HG02571 (cell line): Measurements from ENCODE around the gene AGFG2.
"Not testable (repeated sequence)": the region's sequence is repeated elsewhere in the genome, so short reads cannot be mapped to it uniquely, and the experiment has no call there.

ENCODE experiments used
- ATAC-seq: cut with Tn5 transposase; IDR thresholded peaks from one replicate; pipeline ENCODE4 v1.9.1; 2021; ENCODE audit warnings: mild to moderate bottlenecking, moderate library complexity; ENCODE audit not compliant: unreplicated experiment

Gene AGFG2

DNA sequence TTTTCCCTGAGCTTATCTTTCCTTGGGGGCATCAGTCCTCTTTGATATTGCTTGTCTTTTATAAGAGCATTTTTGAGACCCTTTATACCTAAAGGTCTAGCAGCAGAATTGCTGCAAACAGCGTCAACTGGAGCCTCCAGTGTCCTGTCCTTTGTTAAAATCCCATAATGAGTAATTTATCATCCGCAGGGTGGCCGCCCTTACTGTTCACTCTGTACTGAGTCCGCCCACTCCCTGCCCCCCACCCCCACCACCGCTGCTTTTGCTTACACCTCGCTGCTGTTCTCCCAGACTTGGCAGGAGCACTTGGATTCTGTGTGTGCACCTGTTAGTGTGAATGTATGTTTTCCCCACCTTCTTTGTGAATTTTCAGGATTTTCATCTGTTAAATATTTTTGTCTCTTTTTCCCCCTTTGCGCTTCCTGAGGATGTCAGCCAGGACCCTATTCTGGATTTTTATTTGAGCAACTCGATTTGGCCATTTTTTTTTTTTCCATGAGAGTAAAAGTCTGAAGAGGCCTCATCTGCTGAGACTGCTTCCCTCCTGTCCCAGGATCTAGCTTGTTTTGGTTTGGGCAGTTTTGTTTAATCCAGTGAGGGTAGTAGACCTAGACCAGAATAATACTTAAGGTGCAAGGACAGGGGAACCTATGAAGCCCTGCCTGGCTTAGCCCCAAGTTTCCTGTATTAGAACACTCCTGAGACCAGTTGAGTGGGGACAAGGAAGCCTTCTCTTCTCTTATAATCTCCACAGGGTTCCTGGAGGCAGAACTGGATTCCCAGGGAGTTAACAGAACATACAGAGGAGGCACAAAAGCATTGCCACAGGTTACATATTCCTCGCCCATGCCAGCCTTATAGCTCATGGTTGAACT lies 8.2 kb downstream of the AGFG2 start:
- no peak for ATAC-seq

GRCh38 chr7:100547872-100548271 lies 8.9 kb downstream of the AGFG2 start:
- ATAC-seq: no peak

DNA sequence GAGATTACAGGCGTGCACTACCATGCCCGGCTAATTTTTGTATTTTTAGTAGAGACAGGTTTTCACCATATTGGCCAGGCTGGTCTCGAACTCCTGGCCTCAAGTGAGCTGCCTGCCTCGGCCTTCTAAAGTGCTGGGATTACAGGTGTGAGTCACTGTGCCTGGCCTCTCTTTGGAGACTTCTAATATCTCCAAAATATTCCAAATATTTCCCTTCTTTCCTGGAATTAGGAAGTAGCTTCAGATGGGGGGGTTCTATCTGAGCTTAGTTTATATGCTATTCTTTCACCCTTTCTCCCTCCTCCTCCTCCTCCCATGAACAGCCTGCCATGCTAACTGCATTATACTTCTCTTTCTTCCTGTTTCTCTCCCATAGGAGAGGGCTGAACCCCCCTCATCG lies 9.4 kb downstream of the AGFG2 start:
- not testable (repeated sequence) for ATAC-seq

- ATAC-seq: no peak
These were observed 13.5 kb downstream of the AGFG2 start for GRCh38 chr7:100552532-100552931.

DNA sequence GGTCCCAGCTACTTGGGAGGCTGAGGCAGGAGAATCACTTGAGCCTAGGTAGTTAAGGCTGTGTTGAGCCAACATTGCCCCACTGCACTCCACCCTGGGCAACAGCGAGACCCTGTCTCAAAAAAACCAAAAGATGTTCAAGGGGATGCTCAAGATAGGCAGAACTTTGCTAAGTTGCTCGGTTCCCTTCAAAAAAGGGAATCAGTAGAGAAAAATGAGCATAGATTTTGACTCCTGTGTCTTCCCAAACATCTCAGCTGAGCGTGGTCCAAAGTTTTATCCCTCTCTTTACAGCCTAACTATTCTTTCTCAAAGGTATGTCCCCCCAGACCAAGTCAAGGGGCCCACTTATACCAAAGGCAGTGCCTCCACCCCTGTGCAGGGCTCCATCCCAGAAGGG lies 14.0 kb downstream of the AGFG2 start:
- ATAC-seq: no peak

GRCh38 chr7:100555701-100556100 lies 16.7 kb downstream of the AGFG2 start:
- no peak for ATAC-seq

DNA sequence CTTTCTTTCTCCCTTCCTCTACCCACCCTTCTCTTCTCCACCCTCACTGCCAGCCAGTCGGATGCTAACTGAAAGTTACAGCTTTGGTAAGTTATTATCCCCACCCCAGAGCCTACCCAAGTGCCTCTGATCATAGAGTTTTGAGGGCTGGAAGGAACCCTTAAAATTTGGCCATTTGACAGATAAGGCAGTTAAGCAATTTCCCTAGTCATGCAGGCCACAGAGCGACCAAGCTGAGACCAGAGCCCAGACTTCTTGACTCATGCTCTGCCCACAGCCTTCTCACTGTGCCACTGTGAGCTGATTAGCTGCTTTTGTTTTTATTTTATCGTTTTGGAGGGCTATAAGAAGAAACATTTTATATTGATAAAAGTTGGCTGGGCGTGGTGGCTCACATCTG lies 17.5 kb downstream of the AGFG2 start:
- no peak for ATAC-seq

DNA sequence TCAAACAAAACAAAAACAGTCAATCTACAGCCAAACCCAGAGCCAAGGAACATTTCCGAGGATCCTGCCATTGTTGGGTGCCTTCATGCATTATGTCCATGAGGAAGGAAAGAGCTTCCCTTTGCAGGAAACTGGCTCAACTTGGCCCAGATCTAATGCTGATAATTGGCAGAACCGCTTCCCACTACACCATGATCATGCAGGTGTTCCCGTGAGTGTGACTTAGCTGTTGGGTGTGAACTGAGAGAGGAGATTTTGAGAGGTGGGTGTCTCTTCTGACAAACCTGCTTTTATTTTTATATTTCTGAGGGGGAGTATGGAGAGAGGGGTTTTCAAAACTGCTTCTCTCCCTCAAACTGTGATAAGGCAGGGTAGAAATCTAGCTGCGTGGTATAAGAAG lies 20.1 kb downstream of the AGFG2 start:
- ATAC-seq: no peak

- no peak for ATAC-seq
These were observed 22.6 kb downstream of the AGFG2 start for GRCh38 chr7:100561491-100562194.

- ATAC-seq: no peak
These were observed 23.4 kb downstream of the AGFG2 start for GRCh38 chr7:100562195-100563099.

GRCh38 chr7:100563100-100563564 lies 24.1 kb downstream of the AGFG2 start:
- no peak for ATAC-seq

DNA sequence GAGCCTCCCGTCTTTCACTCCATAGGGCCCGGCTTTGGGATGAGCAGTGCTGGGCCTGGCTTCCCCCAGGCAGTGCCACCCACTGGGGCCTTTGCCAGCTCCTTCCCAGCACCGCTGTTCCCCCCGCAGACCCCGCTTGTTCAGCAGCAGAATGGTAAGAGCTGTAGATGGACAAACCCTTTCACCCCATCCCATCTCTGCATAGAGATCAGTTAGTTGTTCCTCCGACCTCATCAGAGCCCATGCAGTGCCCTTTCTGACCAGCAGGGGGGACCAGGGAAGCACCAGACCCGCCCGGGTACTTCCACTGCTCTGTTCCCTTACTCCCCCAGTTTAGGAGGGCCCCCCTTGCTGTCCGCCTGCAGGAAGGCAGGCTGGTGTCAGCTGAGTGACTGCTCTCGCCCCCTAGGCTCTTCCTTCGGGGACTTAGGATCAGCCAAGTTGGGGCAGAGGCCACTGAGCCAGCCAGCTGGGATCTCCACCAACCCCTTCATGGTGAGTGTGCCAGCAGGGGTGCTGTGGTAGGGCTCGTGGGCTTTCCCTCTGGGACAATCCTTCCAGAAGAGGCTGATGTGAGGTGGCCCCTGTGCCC lies 24.9 kb downstream of the AGFG2 start:
- ATAC-seq: no peak

GRCh38 chr7:100564405-100564804 lies 25.4 kb downstream of the AGFG2 start:
- not testable (repeated sequence) for ATAC-seq

GRCh38 chr7:100565133-100565571 lies 26.1 kb downstream of the AGFG2 start:
- ATAC-seq: no peak

GRCh38 chr7:100566018-100566531 lies 27.1 kb downstream of the AGFG2 start:
- ATAC-seq: no peak

DNA sequence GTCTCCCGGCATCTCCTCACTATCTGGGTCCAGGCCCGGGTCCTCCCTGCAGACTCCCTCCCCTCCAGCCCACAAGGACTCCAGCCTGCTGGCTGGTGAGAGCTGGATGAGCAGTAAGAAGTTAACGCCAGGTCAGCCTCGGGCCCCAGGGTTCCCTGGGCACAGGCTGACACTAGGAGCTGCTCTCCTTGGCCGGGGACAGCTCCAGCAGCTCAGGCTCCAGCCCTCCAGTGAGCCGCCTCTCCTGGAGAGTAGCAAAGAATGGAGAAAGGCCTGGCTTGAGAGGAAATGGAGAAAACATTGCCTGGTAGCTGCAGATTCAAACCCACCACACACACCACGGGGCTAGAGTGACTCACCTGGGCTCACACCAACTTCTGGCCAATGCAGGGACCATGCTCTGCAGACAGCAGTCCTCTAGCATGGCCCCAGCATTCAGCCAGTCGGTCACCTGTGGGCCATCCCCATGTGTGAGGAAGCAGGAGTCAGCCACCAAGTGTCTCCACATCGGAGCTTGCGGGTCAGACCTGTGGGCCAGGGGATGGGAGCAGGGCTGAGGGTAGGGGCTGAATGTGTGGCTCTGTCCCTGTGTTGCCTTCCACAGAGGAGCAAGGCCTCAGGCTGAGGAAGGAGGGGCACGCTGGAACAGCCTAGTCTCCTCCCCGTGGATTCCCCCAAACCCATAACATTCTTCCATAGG lies 28.2 kb downstream of the AGFG2 start:
- ATAC-seq: no peak

DNA sequence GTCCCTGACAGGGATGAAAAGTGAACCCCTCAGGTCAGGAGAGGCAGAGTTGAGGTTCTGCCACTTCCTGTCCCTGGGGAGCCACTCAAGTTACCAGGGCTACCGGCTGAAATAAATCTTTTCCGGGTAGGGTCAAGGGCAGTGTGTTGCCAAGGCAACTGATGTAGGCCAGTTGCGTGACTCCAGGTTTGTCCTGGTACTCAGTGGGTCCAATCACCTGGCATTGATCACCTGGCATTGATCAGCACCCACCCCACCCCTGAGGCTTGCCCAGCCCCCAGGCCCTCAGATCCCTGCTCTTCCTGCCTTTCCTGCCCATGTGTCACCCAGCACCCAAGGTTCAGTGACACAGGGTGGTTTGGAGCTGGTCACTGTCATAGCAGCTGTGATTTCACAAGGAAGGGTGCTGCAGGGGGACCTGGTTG lies 28.8 kb downstream of the AGFG2 start:
- ATAC-seq: no peak

DNA sequence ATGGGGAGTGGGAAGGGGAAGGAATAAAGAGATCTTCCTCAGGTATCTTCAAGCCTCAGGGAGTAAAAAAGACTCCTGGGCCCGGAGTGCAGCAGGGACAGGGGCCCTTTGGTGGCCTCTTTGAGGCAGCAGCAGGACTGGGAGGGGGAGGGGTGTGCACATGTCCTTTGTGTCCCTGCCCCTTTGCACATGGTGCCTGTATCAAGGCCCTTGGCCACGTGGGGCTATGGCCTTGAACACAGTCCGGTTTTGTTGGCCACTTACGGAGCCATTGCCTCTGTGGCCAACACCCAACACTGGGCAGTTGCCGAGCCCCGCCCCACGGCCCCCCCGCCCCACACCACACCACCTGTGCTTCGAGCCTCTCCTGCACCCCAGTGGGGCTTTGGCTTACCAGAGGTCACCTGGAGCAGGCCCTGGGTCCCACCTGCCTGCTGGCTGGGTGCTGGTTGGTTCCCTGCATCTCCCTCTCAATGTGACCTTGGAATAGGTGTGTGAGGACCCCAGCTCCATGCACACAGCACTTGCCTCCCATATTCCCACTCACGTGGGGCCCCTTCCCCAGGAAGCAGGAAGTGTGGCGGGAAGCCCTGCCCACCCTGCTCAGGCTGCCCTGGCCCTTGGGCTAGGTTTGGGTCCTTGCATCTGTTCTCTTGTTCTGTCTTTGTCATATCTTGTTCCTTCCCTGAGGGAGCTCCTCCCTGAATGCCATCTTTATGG lies 29.3 kb downstream of the AGFG2 start:
- no peak for ATAC-seq
